SU-DHL-6 (cell line): ENCODE data around the gene ZNF532.
"Not testable (repeated sequence)": the region's sequence is repeated elsewhere in the genome, so short reads cannot be mapped to it uniquely, and the experiment has no call there.

ENCODE experiments used
- H2AFZ ChIP-seq: fragments of 200-600 bp; sonication (generic); 2 replicates; pipeline ENCODE4 v1.6.1; 2014; ENCODE audit warnings: low read depth, mild to moderate bottlenecking, moderate library complexity, mixed read lengths, antibody characterized with exemption, low read length; ENCODE audit not compliant: severe bottlenecking
- H3F3A ChIP-seq: fragments of 200-600 bp; shearing (Covaris generic); 2 replicates; pipeline ENCODE4 v1.6.0; 2016; ENCODE audit warnings: antibody characterized with exemption, mild to moderate bottlenecking; ENCODE audit not compliant: insufficient read depth
- H3K27ac ChIP-seq: fragments of 200-600 bp; sonication (generic); 2 replicates; pipeline ENCODE4 v1.5.1; 2016; ENCODE audit warnings: low read depth, mild to moderate bottlenecking, low read length, moderate library complexity, mixed read lengths
- H3K27me3 ChIP-seq: fragments of 200-600 bp; sonication (generic), shearing (Covaris generic); 2 replicates; pipeline ENCODE4 v1.6.0; 2014; ENCODE audit warnings: mild to moderate bottlenecking, low read length
- H3K36me3 ChIP-seq: fragments of 200-600 bp; sonication (generic); 2 replicates; pipeline ENCODE4 v1.6.1; 2014; ENCODE audit warnings: mild to moderate bottlenecking, low read length, mixed read lengths
- H3K4me2 ChIP-seq: fragments of 300-600, 200-600 bp; shearing (Covaris generic), sonication (generic); 2 replicates; pipeline ENCODE4 v1.6.0; 2014; ENCODE audit warnings: low read length, low read depth, mild to moderate bottlenecking; ENCODE audit not compliant: poor library complexity, severe bottlenecking
- H3K4me3 ChIP-seq: fragments of 200-600 bp; sonication (generic); 2 replicates; pipeline ENCODE4 v1.5.1; 2014; ENCODE audit warnings: antibody characterized with exemption, low read length, mild to moderate bottlenecking, mixed read lengths; ENCODE audit not compliant: insufficient read depth, poor library complexity, severe bottlenecking
- H3K79me2 ChIP-seq: fragments of 200-600 bp; sonication (generic); 2 replicates; pipeline ENCODE4 v1.6.1; 2014; ENCODE audit warnings: mild to moderate bottlenecking, low read length, moderate library complexity; ENCODE audit not compliant: insufficient read depth
- H3K9ac ChIP-seq: fragments of 200-600 bp; sonication (generic); 2 replicates; pipeline ENCODE4 v1.7.0; 2014; ENCODE audit warnings: mild to moderate bottlenecking, low read length
- H3K9me2 ChIP-seq: fragments of 200-600 bp; sonication (generic); replicated peaks from 2 replicates; pipeline ENCODE4 v1.6.1; 2014; ENCODE audit warnings: low read length; ENCODE audit not compliant: insufficient read depth
- H3K9me3 ChIP-seq: fragments of 200-600 bp; sonication (generic); 2 replicates; pipeline ENCODE4 v1.6.1; 2014; ENCODE audit warnings: low read length, mixed read lengths; ENCODE audit not compliant: insufficient read depth
- H4K20me1 ChIP-seq: fragments of 200-600 bp; sonication (generic); 2 replicates; pipeline ENCODE4 v1.6.1; 2014; ENCODE audit warnings: low read depth, mild to moderate bottlenecking, antibody characterized with exemption, low read length, moderate library complexity, mixed read lengths
- EZH2phosphoT487 ChIP-seq: fragments of 200-600 bp; sonication (generic), shearing (Covaris generic); conservative IDR thresholded peaks from 2 replicates; pipeline ENCODE4 v1.6.1; 2018; ENCODE audit warnings: mild to moderate bottlenecking, antibody characterized with exemption, low read length, moderate library complexity, mixed read lengths
- TF ChIP-seq, protein P1 (sequence below): fragments of 200-600 bp; sonication (generic); IDR thresholded peaks from one replicate; pipeline ENCODE4 v1.5.1; 2017; ENCODE audit warnings: antibody characterized with exemption, mild to moderate bottlenecking, low read length, moderate library complexity; ENCODE audit not compliant: insufficient read depth, poor library complexity, severe bottlenecking

ZNF532 gene

DNA sequence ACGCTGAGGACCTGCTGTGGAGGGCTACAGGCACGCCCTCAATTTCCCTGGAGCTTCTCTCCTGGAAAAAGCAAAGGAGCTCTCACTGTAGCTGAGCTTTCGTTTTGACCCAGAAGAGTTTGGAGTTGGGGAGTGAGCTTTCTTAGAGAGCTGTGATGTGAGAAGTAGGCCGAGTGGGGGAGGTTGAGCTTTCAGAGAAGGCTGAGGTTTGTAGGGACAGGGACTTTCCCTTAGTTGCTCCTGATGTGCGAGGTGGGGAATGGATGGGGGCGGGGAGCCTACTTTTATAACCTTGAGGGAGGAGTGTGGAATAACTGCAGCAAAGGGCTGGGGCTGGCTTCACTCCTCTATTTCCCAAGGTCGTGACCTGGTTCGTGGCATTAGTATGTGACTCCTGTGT, 47.1 kb downstream of the ZNF532 start:
- TF ChIP-seq EZH2phosphoT487: no peak
- TF ChIP-seq, protein P1, sequence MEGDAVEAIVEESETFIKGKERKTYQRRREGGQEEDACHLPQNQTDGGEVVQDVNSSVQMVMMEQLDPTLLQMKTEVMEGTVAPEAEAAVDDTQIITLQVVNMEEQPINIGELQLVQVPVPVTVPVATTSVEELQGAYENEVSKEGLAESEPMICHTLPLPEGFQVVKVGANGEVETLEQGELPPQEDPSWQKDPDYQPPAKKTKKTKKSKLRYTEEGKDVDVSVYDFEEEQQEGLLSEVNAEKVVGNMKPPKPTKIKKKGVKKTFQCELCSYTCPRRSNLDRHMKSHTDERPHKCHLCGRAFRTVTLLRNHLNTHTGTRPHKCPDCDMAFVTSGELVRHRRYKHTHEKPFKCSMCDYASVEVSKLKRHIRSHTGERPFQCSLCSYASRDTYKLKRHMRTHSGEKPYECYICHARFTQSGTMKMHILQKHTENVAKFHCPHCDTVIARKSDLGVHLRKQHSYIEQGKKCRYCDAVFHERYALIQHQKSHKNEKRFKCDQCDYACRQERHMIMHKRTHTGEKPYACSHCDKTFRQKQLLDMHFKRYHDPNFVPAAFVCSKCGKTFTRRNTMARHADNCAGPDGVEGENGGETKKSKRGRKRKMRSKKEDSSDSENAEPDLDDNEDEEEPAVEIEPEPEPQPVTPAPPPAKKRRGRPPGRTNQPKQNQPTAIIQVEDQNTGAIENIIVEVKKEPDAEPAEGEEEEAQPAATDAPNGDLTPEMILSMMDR: no peak
- no peaks in the 10 kb centered on the region for H3K9me2 ChIP-seq
- H3F3A ChIP-seq: peaks cover 21% of the 10 kb centered on the region
- H3K36me3 ChIP-seq: peaks cover 12% of the 10 kb centered on the region; the same call in 1 of the 2 replicates
- no peak overlapping the region for H3K9ac ChIP-seq
- no peaks in the 10 kb centered on the region for H3K9me3 ChIP-seq
- H2AFZ ChIP-seq: no peak overlapping the region
- H3K4me3 ChIP-seq: no peak overlapping the region
- H3K27ac ChIP-seq: no peak overlapping the region
- no peaks in the 10 kb centered on the region for H3K27me3 ChIP-seq
- no peak overlapping the region for H3K4me2 ChIP-seq
- 0 out of 2 replicates have a peak, but pooled peaks cover 4% of the 10 kb centered on the region for H4K20me1 ChIP-seq
- peaks cover 100% of the 10 kb centered on the region for H3K79me2 ChIP-seq

DNA sequence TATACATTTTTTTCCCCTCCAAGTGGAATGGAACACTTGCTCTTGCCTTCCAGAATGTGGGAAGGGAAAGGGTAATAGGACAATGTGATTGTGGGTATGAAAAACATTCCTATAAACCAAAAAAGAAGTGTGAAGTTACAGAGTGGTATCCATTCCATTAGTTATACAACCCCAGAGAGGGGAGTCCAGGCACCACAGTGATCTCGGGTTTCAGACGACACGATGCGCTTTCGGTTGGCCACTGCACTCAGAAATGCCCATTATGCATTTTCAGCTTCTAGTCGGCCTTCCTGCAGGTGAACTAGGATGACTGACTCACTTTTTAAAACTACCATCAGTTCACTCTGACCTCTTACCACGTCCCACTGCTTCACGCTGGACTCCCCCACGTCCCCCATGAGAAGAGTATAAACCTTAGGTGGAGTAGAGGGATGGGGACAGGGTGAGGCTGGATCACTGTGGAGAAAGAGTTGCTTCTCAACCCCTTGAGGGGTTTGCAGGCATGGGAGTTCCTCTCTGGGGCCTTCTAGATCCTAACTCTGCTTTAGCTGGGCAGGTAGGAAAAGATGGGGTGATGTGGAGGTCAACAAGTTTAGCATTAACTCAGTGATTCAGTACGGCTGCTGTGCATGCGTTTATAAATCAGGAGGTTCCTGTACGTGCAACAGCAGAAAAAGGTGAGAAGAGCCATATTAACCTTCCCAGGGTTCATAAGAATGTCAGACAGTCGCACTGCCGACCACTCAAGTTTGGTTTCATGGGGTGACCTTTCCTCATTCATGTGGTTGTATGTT, 50.5 kb downstream of the ZNF532 start:
- TF ChIP-seq, protein P1: no peak
- TF ChIP-seq EZH2phosphoT487: no peak
- H3K4me2 ChIP-seq: no peak overlapping the region
- no peaks in the 10 kb centered on the region for H3K9me3 ChIP-seq
- H3K9ac ChIP-seq: no peak overlapping the region
- H2AFZ ChIP-seq: no peak overlapping the region
- peaks cover 1% of the 10 kb centered on the region; the same call in 1 of the 2 replicates for H3F3A ChIP-seq
- no peaks in the 10 kb centered on the region for H3K9me2 ChIP-seq
- no peaks in the 10 kb centered on the region for H3K27me3 ChIP-seq
- H4K20me1 ChIP-seq: peaks cover 18% of the 10 kb centered on the region; the same call in 1 of the 2 replicates
- H3K79me2 ChIP-seq: peaks cover 100% of the 10 kb centered on the region
- H3K4me3 ChIP-seq: no peak overlapping the region
- H3K27ac ChIP-seq: no peak overlapping the region
- H3K36me3 ChIP-seq: peaks cover 30% of the 10 kb centered on the region

DNA sequence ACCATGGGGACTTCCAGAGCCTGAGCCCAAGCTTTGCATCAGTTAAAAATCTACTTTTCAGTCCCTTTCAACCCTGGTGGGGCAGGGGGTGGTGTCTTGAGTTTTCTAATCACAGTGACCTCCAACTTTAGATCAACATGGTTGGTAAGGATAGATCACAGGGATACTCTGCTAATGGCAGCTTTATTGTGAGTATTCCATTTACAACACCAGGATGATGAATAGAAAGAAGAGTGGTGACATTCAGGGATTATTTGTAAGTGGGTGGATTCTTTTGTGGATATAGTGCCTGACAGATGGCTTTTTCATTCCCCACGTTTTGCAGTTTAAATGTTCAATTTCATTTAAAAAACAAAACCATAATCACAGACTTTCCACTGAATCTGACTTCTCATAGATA, 51.3 kb downstream of the ZNF532 start:
- no peak overlapping the region for H3K9ac ChIP-seq
- no peaks in the 10 kb centered on the region for H3K27me3 ChIP-seq
- peaks cover 19% of the 10 kb centered on the region for H4K20me1 ChIP-seq
- no peak overlapping the region for H3K4me3 ChIP-seq
- H2AFZ ChIP-seq: no peak overlapping the region
- no peaks in the 10 kb centered on the region for H3K9me2 ChIP-seq
- TF ChIP-seq, protein P1: no peak
- H3K79me2 ChIP-seq: peaks cover 100% of the 10 kb centered on the region
- H3F3A ChIP-seq: no peaks in the 10 kb centered on the region; the same call in 1 of the 2 replicates
- H3K27ac ChIP-seq: no peak overlapping the region
- peaks cover 31% of the 10 kb centered on the region for H3K36me3 ChIP-seq
- H3K9me3 ChIP-seq: no peaks in the 10 kb centered on the region
- H3K4me2 ChIP-seq: no peak overlapping the region

DNA sequence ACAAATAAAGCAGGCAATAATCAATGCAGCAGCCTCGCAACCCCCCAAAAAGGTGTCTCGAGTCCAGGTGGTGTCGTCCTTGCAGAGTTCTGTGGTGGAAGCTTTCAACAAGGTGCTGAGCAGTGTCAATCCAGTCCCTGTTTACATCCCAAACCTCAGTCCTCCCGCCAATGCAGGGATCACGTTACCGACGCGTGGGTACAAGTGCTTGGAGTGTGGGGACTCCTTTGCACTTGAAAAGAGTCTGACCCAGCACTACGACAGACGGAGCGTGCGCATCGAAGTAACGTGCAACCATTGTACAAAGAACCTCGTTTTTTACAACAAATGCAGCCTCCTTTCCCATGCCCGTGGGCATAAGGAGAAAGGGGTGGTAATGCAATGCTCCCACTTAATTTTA, 55.3 kb downstream of the ZNF532 start:
- H3K27me3 ChIP-seq, H3K4me3 ChIP-seq, H3K4me2 ChIP-seq, H3K27ac ChIP-seq, H3K9me2 ChIP-seq, H3K9me3 ChIP-seq, H2AFZ ChIP-seq, H3K9ac ChIP-seq, H3F3A ChIP-seq: not testable (repeated sequence)
- Histone ChIP-seq H4K20me1 (peaks cover 22% of the 10 kb centered on the region), H3K79me2 (peaks cover 100% of the 10 kb centered on the region), H3K36me3 (peaks cover 63% of the 10 kb centered on the region)
